Neural cell (in vitro differentiated cells): ENCODE results near the gene UBE2H. TPM values are rescaled to one million over a fixed set of nuclear protein-coding genes. Genes with fewer than 3 reads are reported as not detected.

Source experiments
- H2AFZ ChIP-seq: fragments of 200-600, 300-800 bp; sonication (generic), shearing (Covaris generic); 2 replicates; pipeline ENCODE4 v1.6.0; 2014; ENCODE audit warnings: low read depth, mild to moderate bottlenecking, antibody characterized with exemption, low read length, moderate library complexity
- H3F3A ChIP-seq: fragments of 200-600 bp; shearing (Covaris generic); 2 replicates; pipeline ENCODE4 v1.6.1; 2016; ENCODE audit warnings: mild to moderate bottlenecking, moderate library complexity, mixed read lengths, antibody characterized with exemption, low read length; ENCODE audit not compliant: insufficient read depth, poor library complexity, severe bottlenecking
- H3K27ac ChIP-seq: fragments of 200-600, 300-800 bp; sonication (generic), shearing (Covaris generic); 2 replicates; pipeline ENCODE4 v1.5.1; 2014; ENCODE audit warnings: mild to moderate bottlenecking, low read length, moderate library complexity
- H3K27me3 ChIP-seq: fragments of 300-800, 200-600 bp; sonication (generic), shearing (Covaris generic); 2 replicates; pipeline ENCODE4 v1.6.0; 2014; ENCODE audit warnings: mild to moderate bottlenecking, low read depth, low read length, moderate library complexity; ENCODE audit not compliant: insufficient read depth
- H3K36me3 ChIP-seq: fragments of 300-800, 200-600 bp; sonication (generic), shearing (Covaris generic); 2 replicates; pipeline ENCODE4 v1.5.1; 2014; ENCODE audit warnings: mild to moderate bottlenecking, antibody characterized with exemption, low read length, moderate library complexity; ENCODE audit not compliant: insufficient read depth
- H3K4me2 ChIP-seq: fragments of 300-800, 200-600 bp; sonication (generic), shearing (Covaris generic); 2 replicates; pipeline ENCODE4 v1.6.0; 2014; ENCODE audit warnings: mild to moderate bottlenecking, low read length
- H3K4me3 ChIP-seq: fragments of 300-800, 200-600 bp; sonication (generic), shearing (Covaris generic); 2 replicates; pipeline ENCODE4 v1.5.1; 2014; ENCODE audit warnings: mild to moderate bottlenecking, low read length, moderate library complexity
- H3K79me2 ChIP-seq: fragments of 200-600 bp; shearing (Covaris generic); replicated peaks from 2 replicates; pipeline ENCODE4 v1.6.0; 2014; ENCODE audit warnings: mild to moderate bottlenecking, low read length, moderate library complexity; ENCODE audit not compliant: insufficient read depth
- H3K9ac ChIP-seq: fragments of 300-800, 200-600 bp; sonication (generic), shearing (Covaris generic); 2 replicates; pipeline ENCODE4 v1.6.1; 2016; ENCODE audit warnings: mild to moderate bottlenecking, low read length, mixed read lengths
- H3K9me2 ChIP-seq: fragments of 200-600 bp; shearing (Covaris generic); 2 replicates; pipeline ENCODE4 v1.6.1; 2016; ENCODE audit warnings: mild to moderate bottlenecking, low read length, mixed read lengths; ENCODE audit not compliant: insufficient read depth
- H3K9me3 ChIP-seq: fragments of 200-600, 300-800 bp; sonication (generic), shearing (Covaris generic); 2 replicates; pipeline ENCODE4 v1.6.1; 2016; ENCODE audit warnings: mild to moderate bottlenecking, mixed run types, low read length, moderate library complexity, mixed read lengths
- H4K20me1 ChIP-seq: fragments of 200-600 bp; shearing (Covaris generic); 2 replicates; pipeline ENCODE4 v1.6.1; 2016; ENCODE audit warnings: mild to moderate bottlenecking, mixed run types; ENCODE audit not compliant: insufficient read depth
- EP300 ChIP-seq: fragments of 450-650 bp; conservative IDR thresholded peaks from 2 replicates; pipeline ENCODE4 v1.6.1; 2014; ENCODE audit warnings: antibody characterized with exemption, mild to moderate bottlenecking, moderate library complexity; ENCODE audit not compliant: poor library complexity, severe bottlenecking
- EZH2 ChIP-seq: fragments of 200-600, 300-800 bp; shearing (Covaris generic), sonication (generic); IDR thresholded peaks from 2 replicates; pipeline ENCODE4 v1.6.1; 2014; ENCODE audit warnings: antibody characterized with exemption, low read length, borderline replicate concordance, mild to moderate bottlenecking; ENCODE audit not compliant: insufficient read depth, poor library complexity, severe bottlenecking
- MXI1 ChIP-seq: fragments of 450-650 bp; conservative IDR thresholded peaks from 2 replicates; pipeline ENCODE4 v1.6.1; 2014; ENCODE audit warnings: antibody characterized with exemption, mild to moderate bottlenecking; ENCODE audit not compliant: poor library complexity, severe bottlenecking
- POLR2AphosphoS5 ChIP-seq: IDR thresholded peaks from 2 replicates; pipeline ENCODE4 v1.6.1; 2012
- RAD21 ChIP-seq: fragments of 450-650 bp; conservative IDR thresholded peaks from 2 replicates; pipeline ENCODE4 v1.6.1; 2014; ENCODE audit warnings: antibody characterized with exemption, mild to moderate bottlenecking, moderate library complexity
- SMC3 ChIP-seq: fragments of 450-650 bp; conservative IDR thresholded peaks from 2 replicates; pipeline ENCODE4 v1.6.1; 2014; ENCODE audit warnings: antibody characterized with exemption, mild to moderate bottlenecking, moderate library complexity; ENCODE audit not compliant: poor library complexity
- TAF1 ChIP-seq: IDR thresholded peaks from 2 replicates; pipeline ENCODE4 v1.6.1; 2012; ENCODE audit warnings: low read depth
- polyA plus RNA-seq: library from polyadenylated mRNA; depleted of rRNA; stranded (reverse); fragments of >200 nt; gene quantifications from 2 replicates; pipeline ENCODE4 v1.2.3, GENCODE V29; 2014
- TF ChIP-seq, protein P1 (sequence below): IDR thresholded peaks from 2 replicates; pipeline ENCODE4 v1.6.1; 2012; ENCODE audit warnings: borderline replicate concordance
- TF ChIP-seq, protein P2 (sequence below): fragments of 450-650 bp; IDR thresholded peaks from 2 replicates; pipeline ENCODE4 v1.5.1; 2014; ENCODE audit warnings: antibody characterized with exemption, mild to moderate bottlenecking, moderate library complexity; ENCODE audit not compliant: poor library complexity, severe bottlenecking

Gene UBE2H
- polyA plus RNA-seq, 1 donor from 2014 or later = 96.1 TPM

DNA sequence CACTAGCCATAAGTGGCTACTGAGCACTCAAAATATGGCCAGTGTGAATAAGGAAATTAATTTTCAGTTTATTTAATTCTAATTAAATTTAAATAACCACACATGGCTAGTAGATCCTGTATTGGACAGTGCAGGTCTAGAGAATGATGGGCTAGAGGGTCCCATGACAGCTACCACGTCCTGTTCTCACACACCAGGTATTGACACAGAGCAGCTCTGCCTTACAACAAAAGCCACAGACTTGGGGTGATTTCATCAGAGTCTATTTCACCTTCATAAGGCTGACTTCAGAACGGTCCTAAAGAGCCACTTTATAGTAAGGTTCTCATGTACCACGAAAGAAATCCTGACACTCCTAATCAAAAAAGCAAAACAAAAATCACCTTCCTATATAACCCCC, 111.3 kb downstream of the UBE2H start:
- peaks cover 3% of the 10 kb centered on the region for H3F3A ChIP-seq
- no peak overlapping the region for H2AFZ ChIP-seq
- H3K27ac ChIP-seq = no peak overlapping the region
- H3K27me3 ChIP-seq = no peaks in the 10 kb centered on the region
- TF ChIP-seq MXI1 (no peak), POLR2AphosphoS5 (no peak), SMC3 (no peak), TAF1 (no peak), RAD21 (no peak), EZH2 (no peak), EP300 (no peak)
- TF ChIP-seq, protein P1, sequence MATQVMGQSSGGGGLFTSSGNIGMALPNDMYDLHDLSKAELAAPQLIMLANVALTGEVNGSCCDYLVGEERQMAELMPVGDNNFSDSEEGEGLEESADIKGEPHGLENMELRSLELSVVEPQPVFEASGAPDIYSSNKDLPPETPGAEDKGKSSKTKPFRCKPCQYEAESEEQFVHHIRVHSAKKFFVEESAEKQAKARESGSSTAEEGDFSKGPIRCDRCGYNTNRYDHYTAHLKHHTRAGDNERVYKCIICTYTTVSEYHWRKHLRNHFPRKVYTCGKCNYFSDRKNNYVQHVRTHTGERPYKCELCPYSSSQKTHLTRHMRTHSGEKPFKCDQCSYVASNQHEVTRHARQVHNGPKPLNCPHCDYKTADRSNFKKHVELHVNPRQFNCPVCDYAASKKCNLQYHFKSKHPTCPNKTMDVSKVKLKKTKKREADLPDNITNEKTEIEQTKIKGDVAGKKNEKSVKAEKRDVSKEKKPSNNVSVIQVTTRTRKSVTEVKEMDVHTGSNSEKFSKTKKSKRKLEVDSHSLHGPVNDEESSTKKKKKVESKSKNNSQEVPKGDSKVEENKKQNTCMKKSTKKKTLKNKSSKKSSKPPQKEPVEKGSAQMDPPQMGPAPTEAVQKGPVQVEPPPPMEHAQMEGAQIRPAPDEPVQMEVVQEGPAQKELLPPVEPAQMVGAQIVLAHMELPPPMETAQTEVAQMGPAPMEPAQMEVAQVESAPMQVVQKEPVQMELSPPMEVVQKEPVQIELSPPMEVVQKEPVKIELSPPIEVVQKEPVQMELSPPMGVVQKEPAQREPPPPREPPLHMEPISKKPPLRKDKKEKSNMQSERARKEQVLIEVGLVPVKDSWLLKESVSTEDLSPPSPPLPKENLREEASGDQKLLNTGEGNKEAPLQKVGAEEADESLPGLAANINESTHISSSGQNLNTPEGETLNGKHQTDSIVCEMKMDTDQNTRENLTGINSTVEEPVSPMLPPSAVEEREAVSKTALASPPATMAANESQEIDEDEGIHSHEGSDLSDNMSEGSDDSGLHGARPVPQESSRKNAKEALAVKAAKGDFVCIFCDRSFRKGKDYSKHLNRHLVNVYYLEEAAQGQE = no peak
- TF ChIP-seq, protein P2, sequence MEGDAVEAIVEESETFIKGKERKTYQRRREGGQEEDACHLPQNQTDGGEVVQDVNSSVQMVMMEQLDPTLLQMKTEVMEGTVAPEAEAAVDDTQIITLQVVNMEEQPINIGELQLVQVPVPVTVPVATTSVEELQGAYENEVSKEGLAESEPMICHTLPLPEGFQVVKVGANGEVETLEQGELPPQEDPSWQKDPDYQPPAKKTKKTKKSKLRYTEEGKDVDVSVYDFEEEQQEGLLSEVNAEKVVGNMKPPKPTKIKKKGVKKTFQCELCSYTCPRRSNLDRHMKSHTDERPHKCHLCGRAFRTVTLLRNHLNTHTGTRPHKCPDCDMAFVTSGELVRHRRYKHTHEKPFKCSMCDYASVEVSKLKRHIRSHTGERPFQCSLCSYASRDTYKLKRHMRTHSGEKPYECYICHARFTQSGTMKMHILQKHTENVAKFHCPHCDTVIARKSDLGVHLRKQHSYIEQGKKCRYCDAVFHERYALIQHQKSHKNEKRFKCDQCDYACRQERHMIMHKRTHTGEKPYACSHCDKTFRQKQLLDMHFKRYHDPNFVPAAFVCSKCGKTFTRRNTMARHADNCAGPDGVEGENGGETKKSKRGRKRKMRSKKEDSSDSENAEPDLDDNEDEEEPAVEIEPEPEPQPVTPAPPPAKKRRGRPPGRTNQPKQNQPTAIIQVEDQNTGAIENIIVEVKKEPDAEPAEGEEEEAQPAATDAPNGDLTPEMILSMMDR = no peak
- no peaks in the 10 kb centered on the region for H3K9me2 ChIP-seq
- H3K9me3 ChIP-seq = no peaks in the 10 kb centered on the region
- no peak overlapping the region for H3K4me3 ChIP-seq
- H3K9ac ChIP-seq = no peak overlapping the region
- H3K79me2 ChIP-seq = no peaks in the 10 kb centered on the region
- no peak overlapping the region for H3K4me2 ChIP-seq
- peaks cover 6% of the 10 kb centered on the region for H3K36me3 ChIP-seq
- no peaks in the 10 kb centered on the region for H4K20me1 ChIP-seq

DNA sequence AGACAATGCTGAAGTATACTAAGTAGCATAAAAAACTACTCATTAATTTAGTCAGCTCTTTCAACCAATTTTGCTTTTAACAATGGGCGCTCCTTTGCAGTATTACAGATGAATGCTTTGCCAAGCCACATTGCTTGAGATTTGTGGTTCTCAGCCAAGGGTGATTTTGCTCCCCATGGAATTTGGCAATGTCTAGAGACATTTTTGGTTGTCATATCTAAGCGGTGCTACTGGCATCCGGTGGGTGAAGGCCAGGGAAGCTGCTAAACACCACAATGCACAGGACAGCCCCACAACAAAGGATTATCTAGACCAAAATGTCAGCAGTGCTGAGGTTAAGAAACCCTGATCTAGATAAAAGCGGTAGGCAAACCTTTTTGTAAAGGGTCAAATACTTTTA, 112.0 kb downstream of the UBE2H start:
- no peak for TF ChIP-seq TAF1
- TF ChIP-seq, protein P1 = no peak
- TF ChIP-seq, protein P2 = no peak
- no peak for TF ChIP-seq EP300
- TF ChIP-seq MXI1 = no peak
- TF ChIP-seq EZH2 = no peak
- no peak for TF ChIP-seq RAD21
- TF ChIP-seq SMC3 = no peak
- TF ChIP-seq POLR2AphosphoS5 = no peak
- Histone ChIP-seq H3K4me3 (no peak overlapping the region), H4K20me1 (no peaks in the 10 kb centered on the region), H3K79me2 (no peaks in the 10 kb centered on the region), H3K27ac (no peak overlapping the region), H3K27me3 (no peaks in the 10 kb centered on the region), H3K9me3 (no peaks in the 10 kb centered on the region), H3F3A (peaks cover 3% of the 10 kb centered on the region), H3K9ac (no peak overlapping the region), H3K36me3 (peaks cover 6% of the 10 kb centered on the region), H3K9me2 (no peaks in the 10 kb centered on the region), H2AFZ (no peak overlapping the region), H3K4me2 (no peak overlapping the region)
